HG02852 (cell line): ENCODE data around the gene PODN.

Source experiments
- ATAC-seq: cut with Tn5 transposase; IDR thresholded peaks from one replicate; pipeline ENCODE4 v1.9.1; 2021; ENCODE audit warnings: mild to moderate bottlenecking, moderate library complexity; ENCODE audit not compliant: unreplicated experiment

Gene PODN

GRCh38 chr1:53128401-53128800 is 66.4 kb downstream of the PODN start:
- ATAC-seq, result no peak

GRCh38 chr1:53129891-53130597 is 68.0 kb downstream of the PODN start:
- ATAC-seq, result no peak

- no peak for ATAC-seq
Observed at GRCh38 chr1:53130598-53130877, 68.5 kb downstream of the PODN start.

- ATAC-seq, result no peak
Observed at GRCh38 chr1:53130878-53131589, 69.0 kb downstream of the PODN start.

GRCh38 chr1:53131590-53131938 is 69.6 kb downstream of the PODN start:
- no peak for ATAC-seq

GRCh38 chr1:53132176-53132575 is 70.2 kb downstream of the PODN start:
- no peak for ATAC-seq

GRCh38 chr1:53133261-53134041 is 71.4 kb downstream of the PODN start:
- ATAC-seq, result no peak

GRCh38 chr1:53134042-53134485 is 72.1 kb downstream of the PODN start:
- ATAC-seq, result no peak
